RWPE2 (cell line): ENCODE results near the gene LCE3A.
"Not testable (repeated sequence)": the region's sequence is repeated elsewhere in the genome, so short reads cannot be mapped to it uniquely, and the experiment has no call there.

Experiments used
- ATAC-seq: fragments of 200-7000 bp; cut with Tn5 transposase; 3 replicates; pipeline ENCODE4 v1.9.1; 2021; ENCODE audit warnings: low read depth
- DNase-seq: peaks from one replicate; pipeline ENCODE4 v3.0.0-alpha.2; 2020; ENCODE audit warnings: low spot score
- H3K27ac ChIP-seq: fragments of 450-650 bp; 2 replicates; pipeline ENCODE4 v1.5.1; 2017; ENCODE audit warnings: mild to moderate bottlenecking; ENCODE audit not compliant: poor library complexity, severe bottlenecking
- H3K27me3 ChIP-seq: fragments of 250-450 bp; sonication (Bioruptor Pico); 2 replicates; pipeline ENCODE4 v1.5.1; 2021; ENCODE audit warnings: mild to moderate bottlenecking, moderate library complexity; ENCODE audit not compliant: insufficient read depth, poor library complexity, severe bottlenecking
- H3K36me3 ChIP-seq: fragments of 250-450 bp; sonication (Bioruptor Pico); 2 replicates; pipeline ENCODE4 v1.5.1; 2020; ENCODE audit warnings: low read depth, mild to moderate bottlenecking, moderate library complexity
- H3K4me1 ChIP-seq: fragments of 250-450 bp; sonication (Bioruptor Pico); 2 replicates; pipeline ENCODE4 v1.5.1; 2021; ENCODE audit warnings: mild to moderate bottlenecking, moderate library complexity; ENCODE audit not compliant: insufficient read depth, poor library complexity, severe bottlenecking
- H3K4me3 ChIP-seq: fragments of 250-450 bp; sonication (Bioruptor Pico); 2 replicates; pipeline ENCODE4 v1.5.1; 2021; ENCODE audit warnings: mild to moderate bottlenecking, moderate library complexity; ENCODE audit not compliant: severe bottlenecking
- H3K9me3 ChIP-seq: fragments of 250-450 bp; sonication (Bioruptor Pico); 2 replicates; pipeline ENCODE4 v1.5.1; 2021; ENCODE audit warnings: mild to moderate bottlenecking, moderate library complexity; ENCODE audit not compliant: severe bottlenecking
- TF ChIP-seq, protein P1 (sequence below): fragments of 450-650 bp; IDR thresholded peaks from one replicate; pipeline ENCODE4 v1.5.1; 2017; ENCODE audit warnings: mild to moderate bottlenecking, moderate library complexity; ENCODE audit not compliant: poor library complexity, severe bottlenecking

LCE3A gene, protein sequence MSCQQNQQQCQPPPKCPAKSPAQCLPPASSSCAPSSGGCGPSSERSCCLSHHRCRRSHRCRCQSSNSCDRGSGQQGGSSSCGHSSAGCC

GRCh38 chr1:152622803-152623202, at the start of gene LCE3A:
Gene LCE3A, minus strand, starts transcription at chr1:152623103. Its CDS starts 0 bp downstream, at chr1:152623103.
- TF ChIP-seq, protein P1, sequence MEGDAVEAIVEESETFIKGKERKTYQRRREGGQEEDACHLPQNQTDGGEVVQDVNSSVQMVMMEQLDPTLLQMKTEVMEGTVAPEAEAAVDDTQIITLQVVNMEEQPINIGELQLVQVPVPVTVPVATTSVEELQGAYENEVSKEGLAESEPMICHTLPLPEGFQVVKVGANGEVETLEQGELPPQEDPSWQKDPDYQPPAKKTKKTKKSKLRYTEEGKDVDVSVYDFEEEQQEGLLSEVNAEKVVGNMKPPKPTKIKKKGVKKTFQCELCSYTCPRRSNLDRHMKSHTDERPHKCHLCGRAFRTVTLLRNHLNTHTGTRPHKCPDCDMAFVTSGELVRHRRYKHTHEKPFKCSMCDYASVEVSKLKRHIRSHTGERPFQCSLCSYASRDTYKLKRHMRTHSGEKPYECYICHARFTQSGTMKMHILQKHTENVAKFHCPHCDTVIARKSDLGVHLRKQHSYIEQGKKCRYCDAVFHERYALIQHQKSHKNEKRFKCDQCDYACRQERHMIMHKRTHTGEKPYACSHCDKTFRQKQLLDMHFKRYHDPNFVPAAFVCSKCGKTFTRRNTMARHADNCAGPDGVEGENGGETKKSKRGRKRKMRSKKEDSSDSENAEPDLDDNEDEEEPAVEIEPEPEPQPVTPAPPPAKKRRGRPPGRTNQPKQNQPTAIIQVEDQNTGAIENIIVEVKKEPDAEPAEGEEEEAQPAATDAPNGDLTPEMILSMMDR: no peak
- no peak for DNase-seq

DNA sequence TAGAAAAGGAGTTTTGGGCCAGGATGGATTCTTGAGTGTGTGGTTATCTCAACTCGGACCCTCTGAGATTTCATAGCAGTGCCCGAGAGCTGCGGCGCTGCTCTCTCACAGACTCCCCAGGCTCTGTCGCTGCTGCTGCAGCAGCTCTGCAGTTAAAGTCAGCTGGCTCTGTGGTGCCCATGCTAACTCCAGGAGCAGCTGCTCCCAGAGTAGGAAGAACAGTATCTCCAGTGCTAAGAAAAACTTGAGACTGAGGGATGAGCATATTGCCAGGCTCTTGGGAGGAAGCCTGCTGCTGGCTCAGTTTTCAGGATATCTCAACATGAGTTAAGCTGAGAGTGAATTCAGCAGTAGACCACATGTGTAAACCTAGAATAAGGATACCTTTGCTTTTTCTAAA, 44.7 kb upstream of the LCE3A start:
- TF ChIP-seq, protein P1: no peak
- Histone ChIP-seq H3K27me3 (no peaks in the 10 kb centered on the region), H3K4me3 (no peak overlapping the region), H3K9me3 (no peaks in the 10 kb centered on the region), H3K36me3 (no peaks in the 10 kb centered on the region), H3K4me1 (no peaks in the 10 kb centered on the region), H3K27ac (no peak overlapping the region)
- ATAC-seq (no peak), DNase-seq (no peak)

More at GRCh38 chr1:152622803-152623202, at the start of gene LCE3A:
- H3K4me1 ChIP-seq: no peaks in the 10 kb centered on the region
- H3K27ac ChIP-seq: no peak within 1 kb of the TSS
- ATAC-seq: no peak; the same call in 2 of the 3 replicates
- no peaks in the 10 kb centered on the region for H3K9me3 ChIP-seq
- no peaks in the 10 kb centered on the region for H3K27me3 ChIP-seq
- H3K36me3 ChIP-seq: no peaks in the 10 kb centered on the region
- no peak within 1 kb of the TSS for H3K4me3 ChIP-seq

- H3K36me3 ChIP-seq, H3K4me1 ChIP-seq, H3K27ac ChIP-seq, H3K4me3 ChIP-seq, DNase-seq, H3K27me3 ChIP-seq, H3K9me3 ChIP-seq, ATAC-seq: not testable (repeated sequence)
These were observed 43.3 kb upstream of the LCE3A start for GRCh38 chr1:152666171-152666570.

DNA sequence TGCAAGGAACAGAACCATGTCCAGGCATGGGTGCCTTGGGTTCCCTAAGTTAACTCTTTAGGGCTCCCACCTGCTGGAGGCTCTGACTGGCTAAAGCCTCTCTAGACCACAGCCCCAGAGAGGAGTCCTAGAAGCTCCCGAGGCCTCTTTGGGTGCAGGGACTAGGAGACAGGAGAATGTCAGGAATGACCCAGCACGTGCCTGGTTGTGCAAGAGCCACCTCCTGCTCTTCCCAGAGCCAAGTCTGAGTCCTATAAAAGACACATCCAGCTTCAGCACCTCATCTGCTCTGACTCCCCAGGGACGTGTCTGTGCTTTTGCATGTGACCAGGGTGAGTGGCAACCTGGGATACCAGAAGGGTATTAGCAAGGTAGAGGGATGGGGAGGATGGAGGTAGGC, 40.2 kb upstream of the LCE3A start, which contains the start of gene LCE2D:
TSS of gene LCE2D (plus strand) at position 283 of the 400 bp plus-strand sequence. CDS start 726 bp downstream, outside the sequence.
- H3K27ac ChIP-seq: no peak within 1 kb of the TSS
- no peak within 1 kb of the TSS for H3K4me3 ChIP-seq
- TF ChIP-seq, protein P1: no peak
- no peaks in the 10 kb centered on the region for H3K9me3 ChIP-seq
- H3K27me3 ChIP-seq: no peaks in the 10 kb centered on the region
- no peaks in the 10 kb centered on the region for H3K36me3 ChIP-seq
- no peak for DNase-seq
- no peaks in the 10 kb centered on the region for H3K4me1 ChIP-seq
- ATAC-seq: no peak

GRCh38 chr1:152658649-152659048, 35.7 kb upstream of the LCE3A start:
- ATAC-seq: no peak
- DNase-seq: no peak

More at GRCh38 chr1:152658649-152659048, 35.7 kb upstream of the LCE3A start:
- Histone ChIP-seq H3K27me3 (no peaks in the 10 kb centered on the region), H3K4me1 (no peaks in the 10 kb centered on the region), H3K36me3 (no peaks in the 10 kb centered on the region), H3K4me3 (no peak overlapping the region), H3K9me3 (no peaks in the 10 kb centered on the region), H3K27ac (no peak overlapping the region)
- TF ChIP-seq, protein P1: no peak
